HFFc6 (cell line): Measurements from ENCODE around the gene GFRA1. TPM values are rescaled to one million over a fixed set of nuclear protein-coding genes. Genes with fewer than 3 reads are reported as not detected.

Source experiments
- DNase-seq: peaks from one replicate; pipeline ENCODE4 v3.0.0-alpha.2; 2018
- H3K27ac Mint-ChIP-seq: 2 replicates; pipeline ENCODE4 v1.8.0; 2020; ENCODE audit warnings: mild to moderate bottlenecking, mixed read lengths
- H3K27me3 Mint-ChIP-seq: 2 replicates; pipeline ENCODE4 v1.8.0; 2021; ENCODE audit warnings: mild to moderate bottlenecking, moderate library complexity, mixed read lengths; ENCODE audit not compliant: insufficient read depth
- H3K36me3 Mint-ChIP-seq: 2 replicates; pipeline ENCODE4 v1.8.0; 2021; ENCODE audit warnings: low read depth, mixed read lengths
- H3K4me1 Mint-ChIP-seq: 2 replicates; pipeline ENCODE4 v1.8.0; 2020; ENCODE audit warnings: low read depth, mixed read lengths
- H3K4me3 Mint-ChIP-seq: 2 replicates; pipeline ENCODE4 v1.8.0; 2020; ENCODE audit warnings: mild to moderate bottlenecking, moderate library complexity, mixed read lengths
- H3K9me3 Mint-ChIP-seq: 2 replicates; pipeline ENCODE4 v1.8.0; 2020; ENCODE audit warnings: mild to moderate bottlenecking, mixed read lengths
- CTCF ChIP-seq: fragments of 200-600 bp; sonication (generic); IDR thresholded peaks from 2 replicates; pipeline ENCODE4 v1.5.0; 2021; ENCODE audit warnings: antibody characterized with exemption, mild to moderate bottlenecking
- total RNA-seq, 6 experiments: library from RNA; stranded (reverse); fragmentation: NEBNext Ultra II Directional; extraction: Animal tissue kit (Norgen Biotek cat#: 25700); gene quantifications; 2 replicates in 1 of 6; 3 replicates in 5 of 6; pipeline ENCODE4 v1.2.3, GENCODE V29; 2021

GFRA1 gene
- total RNA-seq, 6 experiments from 2014 or later, result 7.3 to 17.2 (median 15.9) TPM

- Mint-ChIP-seq H3K4me1 (peaks cover 9% of the 10 kb centered on the region; the same call in 1 of the 2 replicates), H3K27me3 (peaks cover 1% of the 10 kb centered on the region; the same call in 1 of the 2 replicates), H3K36me3 (0 out of 2 replicates have a peak, but pooled peaks cover under 1% of the 10 kb centered on the region), H3K9me3 (0 out of 2 replicates have a peak, but pooled peaks cover under 1% of the 10 kb centered on the region), H3K27ac (no peak overlapping the region), H3K4me3 (no peak overlapping the region)
- no peak for DNase-seq
- TF ChIP-seq CTCF, result no peak
Observed at GRCh38 chr10:116134322-116134721, 138.7 kb downstream of the GFRA1 start.

GRCh38 chr10:116133634-116134033 lies 139.4 kb downstream of the GFRA1 start:
- peaks cover 1% of the 10 kb centered on the region; the same call in 1 of the 2 replicates for H3K27me3 Mint-ChIP-seq
- no peak for DNase-seq
- 0 out of 2 replicates have a peak, but pooled peaks cover 6% of the 10 kb centered on the region for H3K36me3 Mint-ChIP-seq
- no peak for TF ChIP-seq CTCF
- H3K4me3 Mint-ChIP-seq, result no peak overlapping the region
- peaks cover 9% of the 10 kb centered on the region; the same call in 1 of the 2 replicates for H3K4me1 Mint-ChIP-seq
- no peak overlapping the region for H3K27ac Mint-ChIP-seq
- H3K9me3 Mint-ChIP-seq, result 0 out of 2 replicates have a peak, but pooled peaks cover 6% of the 10 kb centered on the region

GRCh38 chr10:116132780-116133399 lies 140.1 kb downstream of the GFRA1 start:
- no peak for TF ChIP-seq CTCF
- Mint-ChIP-seq H3K4me1 (peaks cover 9% of the 10 kb centered on the region; the same call in 1 of the 2 replicates), H3K36me3 (0 out of 2 replicates have a peak, but pooled peaks cover 6% of the 10 kb centered on the region), H3K27me3 (peaks cover 1% of the 10 kb centered on the region; the same call in 1 of the 2 replicates), H3K9me3 (0 out of 2 replicates have a peak, but pooled peaks cover 6% of the 10 kb centered on the region), H3K27ac (no peak overlapping the region), H3K4me3 (no peak overlapping the region)
- no peak for DNase-seq

- 0 out of 2 replicates have a peak, but pooled peaks cover 6% of the 10 kb centered on the region for H3K36me3 Mint-ChIP-seq
- no peak overlapping the region for H3K27ac Mint-ChIP-seq
- H3K4me1 Mint-ChIP-seq, result peaks cover 8% of the 10 kb centered on the region; the same call in 1 of the 2 replicates
- no peak overlapping the region for H3K4me3 Mint-ChIP-seq
- H3K27me3 Mint-ChIP-seq, result peaks cover 1% of the 10 kb centered on the region; the same call in 1 of the 2 replicates
- DNase-seq, result no peak
- TF ChIP-seq CTCF, result no peak
- 0 out of 2 replicates have a peak, but pooled peaks cover 6% of the 10 kb centered on the region for H3K9me3 Mint-ChIP-seq
Observed at GRCh38 chr10:116130006-116130405, 143.0 kb downstream of the GFRA1 start.

GRCh38 chr10:116126954-116127695 lies 145.9 kb downstream of the GFRA1 start:
- TF ChIP-seq CTCF, result no peak
- DNase-seq, result no peak
- Mint-ChIP-seq H3K4me1 (peaks cover 8% of the 10 kb centered on the region; the same call in 1 of the 2 replicates), H3K36me3 (0 out of 2 replicates have a peak, but pooled peaks cover 6% of the 10 kb centered on the region), H3K9me3 (0 out of 2 replicates have a peak, but pooled peaks cover 6% of the 10 kb centered on the region), H3K27me3 (peaks cover 1% of the 10 kb centered on the region; the same call in 1 of the 2 replicates), H3K4me3 (no peak overlapping the region), H3K27ac (no peak overlapping the region)
